Adrenal gland (tissue), 5 donors: Measurements from ENCODE around the gene CAPN11.

ENCODE experiments used
- POLR2A ChIP-seq, 2 donors: fragments of 450-650 bp; IDR thresholded peaks; one replicate each; pipeline ENCODE4 v1.6.1; 2017; ENCODE audit warnings: antibody characterized with exemption in 2 of 2, mild to moderate bottlenecking in 2 of 2, moderate library complexity in 1 of 2
- TF ChIP-seq, protein P1 (sequence below), 6 experiments: fragments of 450-650 bp in 4 of 6; fragments of 200-600 bp in 2 of 6; sonication (generic) in 1 of 6; IDR thresholded peaks; 1 replicate in 5 of 6; 2 replicates in 1 of 6; pipeline versions ENCODE4 v1.5.1 to v1.8.0; 2016 to 2021; ENCODE audit warnings: antibody characterized with exemption in 6 of 6, mild to moderate bottlenecking in 2 of 6, moderate library complexity in 1 of 6
- donor health status: DM: no; HTN: no; CAD: no.

DNA sequence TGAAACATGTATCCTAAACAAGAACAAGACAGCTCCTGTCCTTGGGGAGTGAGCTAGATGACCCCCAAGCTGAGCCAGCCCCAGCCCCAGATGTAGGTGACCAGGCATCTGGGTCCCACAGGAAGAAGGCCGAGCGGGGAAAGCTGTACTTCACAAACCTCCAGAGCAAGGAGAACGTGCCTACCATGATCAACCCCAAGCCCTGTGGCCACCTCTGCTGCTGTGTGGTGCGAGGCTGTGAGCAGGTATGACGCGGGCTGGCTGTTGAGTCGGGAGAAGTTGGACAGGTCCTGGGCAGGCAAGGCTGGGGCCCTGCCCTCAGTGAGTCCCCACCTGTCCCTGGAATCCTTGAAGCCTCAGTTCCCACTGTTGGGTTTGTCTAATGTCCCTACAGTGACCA is 11.4 kb upstream of the CAPN11 start:
- TF ChIP-seq, protein P1, sequence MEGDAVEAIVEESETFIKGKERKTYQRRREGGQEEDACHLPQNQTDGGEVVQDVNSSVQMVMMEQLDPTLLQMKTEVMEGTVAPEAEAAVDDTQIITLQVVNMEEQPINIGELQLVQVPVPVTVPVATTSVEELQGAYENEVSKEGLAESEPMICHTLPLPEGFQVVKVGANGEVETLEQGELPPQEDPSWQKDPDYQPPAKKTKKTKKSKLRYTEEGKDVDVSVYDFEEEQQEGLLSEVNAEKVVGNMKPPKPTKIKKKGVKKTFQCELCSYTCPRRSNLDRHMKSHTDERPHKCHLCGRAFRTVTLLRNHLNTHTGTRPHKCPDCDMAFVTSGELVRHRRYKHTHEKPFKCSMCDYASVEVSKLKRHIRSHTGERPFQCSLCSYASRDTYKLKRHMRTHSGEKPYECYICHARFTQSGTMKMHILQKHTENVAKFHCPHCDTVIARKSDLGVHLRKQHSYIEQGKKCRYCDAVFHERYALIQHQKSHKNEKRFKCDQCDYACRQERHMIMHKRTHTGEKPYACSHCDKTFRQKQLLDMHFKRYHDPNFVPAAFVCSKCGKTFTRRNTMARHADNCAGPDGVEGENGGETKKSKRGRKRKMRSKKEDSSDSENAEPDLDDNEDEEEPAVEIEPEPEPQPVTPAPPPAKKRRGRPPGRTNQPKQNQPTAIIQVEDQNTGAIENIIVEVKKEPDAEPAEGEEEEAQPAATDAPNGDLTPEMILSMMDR (IDR thresholded peaks at IDR 0.05), result no peak
- no peak for TF ChIP-seq POLR2A (IDR thresholded peaks at IDR 0.05)
